RPMI7951 (cell line): ENCODE measurements around the gene RBM12. TPM values are rescaled to one million over a fixed set of nuclear protein-coding genes. Genes with fewer than 3 reads are reported as not detected.

Source experiments
- DNase-seq: peaks from one replicate; pipeline ENCODE4 v3.0.0-alpha.2; 2012; ENCODE audit warnings: low read depth
- total RNA-seq: library from RNA; depleted of rRNA; stranded (reverse); fragments of >200 nt; shearing (Covaris generic); gene quantifications from 2 replicates; pipeline ENCODE4 v1.2.3, GENCODE V29; 2014; rRNA removed

Gene RBM12
- total RNA-seq, 1 experiment from 2014 or later: 41.9 TPM

GRCh38 chr20:35600176-35600992 lies 64.3 kb downstream of the RBM12 start:
- DNase-seq: no peak

- DNase-seq: no peak
These were observed 65.0 kb downstream of the RBM12 start for GRCh38 chr20:35599776-35600120.

Other genes starting within 250 kb of the RBM12 start
- 1.8 and 2.2 TPM in 2 replicates for gene GDF5, start 226.7 kb downstream of the RBM12 start, total RNA-seq
- 25.5 and 49.8 TPM in 2 replicates for gene CEP250, start 209.3 kb downstream of the RBM12 start, total RNA-seq
- gene C20orf173, start 135.2 kb downstream of the RBM12 start, total RNA-seq: not detected in 2 replicates
- 570 and 706 TPM in 2 replicates for gene ERGIC3, start 122.8 kb downstream of the RBM12 start, total RNA-seq
- gene SPAG4, start 49.1 kb downstream of the RBM12 start, total RNA-seq: 24.9 and 38.5 TPM in 2 replicates
- gene CPNE1, start within 50 bp of the RBM12 start, total RNA-seq: 301 and 408 TPM in 2 replicates
- gene NFS1, start 34.5 kb upstream of the RBM12 start, total RNA-seq: 42.8 and 53.4 TPM in 2 replicates
- 624 and 862 TPM in 2 replicates for gene ROMO1, start 34.5 kb upstream of the RBM12 start, total RNA-seq
- gene RBM39, start 77.4 kb upstream of the RBM12 start, total RNA-seq: 269 and 327 TPM in 2 replicates
- 47.3 and 60.0 TPM in 2 replicates for gene PHF20, start 107.1 kb upstream of the RBM12 start, total RNA-seq